Karpas-422 (cell line): ENCODE data around the gene USP34. TPM values are rescaled to one million over a fixed set of nuclear protein-coding genes. Genes with fewer than 3 reads are reported as not detected.
"Not testable (repeated sequence)": the region's sequence is repeated elsewhere in the genome, so short reads cannot be mapped to it uniquely, and the experiment has no call there.

Experiments used
- DNase-seq: peaks from one replicate; pipeline ENCODE4 v3.0.0-alpha.2; 2015
- H2AFZ ChIP-seq: fragments of 200-600 bp; sonication (generic); 2 replicates; pipeline ENCODE4 v1.6.1; 2014; ENCODE audit warnings: antibody characterized with exemption, low read length, mixed read lengths
- H3K27ac ChIP-seq: fragments of 200-600 bp; sonication (generic); 2 replicates; pipeline ENCODE4 v1.5.1; 2014; ENCODE audit warnings: mild to moderate bottlenecking, low read length, moderate library complexity
- H3K27me3 ChIP-seq: fragments of 200-600 bp; sonication (generic); 2 replicates; pipeline ENCODE4 v1.6.1; 2014; ENCODE audit warnings: low read length, mixed read lengths
- H3K36me3 ChIP-seq: fragments of 200-600 bp; sonication (generic); 2 replicates; pipeline ENCODE4 v1.6.1; 2014; ENCODE audit warnings: low read length, mixed read lengths; ENCODE audit not compliant: insufficient read depth
- H3K4me1 ChIP-seq: fragments of 200-600 bp; sonication (generic); 2 replicates; pipeline ENCODE4 v1.6.1; 2014; ENCODE audit warnings: mild to moderate bottlenecking, low read length, mixed read lengths
- H3K4me2 ChIP-seq: fragments of 200-600 bp; sonication (generic); 2 replicates; pipeline ENCODE4 v1.6.1; 2014; ENCODE audit warnings: low read length, low read depth, mild to moderate bottlenecking; ENCODE audit not compliant: poor library complexity, severe bottlenecking
- H3K4me3 ChIP-seq: fragments of 200-600 bp; sonication (generic); 2 replicates; pipeline ENCODE4 v1.5.1; 2014; ENCODE audit warnings: mild to moderate bottlenecking, antibody characterized with exemption, low read length, mixed read lengths
- H3K79me2 ChIP-seq: fragments of 200-600 bp; sonication (generic); 2 replicates; pipeline ENCODE4 v1.6.1; 2014; ENCODE audit warnings: mild to moderate bottlenecking, low read length, mixed read lengths
- H3K9ac ChIP-seq: fragments of 200-600 bp; sonication (generic); 2 replicates; pipeline ENCODE4 v1.6.0; 2014; ENCODE audit warnings: low read length
- H3K9me2 ChIP-seq: fragments of 200-600 bp; sonication (generic), shearing (Covaris generic); replicated peaks from 2 replicates; pipeline ENCODE4 v1.6.0; 2014; ENCODE audit warnings: mild to moderate bottlenecking, low read length, moderate library complexity; ENCODE audit not compliant: insufficient read depth
- H3K9me3 ChIP-seq: fragments of 300-700, 200-600 bp; sonication (generic); 2 replicates; pipeline ENCODE4 v1.6.1; 2014; ENCODE audit warnings: low read length, mixed read lengths
- H4K20me1 ChIP-seq: fragments of 200-600 bp; sonication (generic); 2 replicates; pipeline ENCODE4 v1.6.1; 2014; ENCODE audit warnings: mild to moderate bottlenecking, antibody characterized with exemption, low read length, low read depth; ENCODE audit not compliant: insufficient read depth
- total RNA-seq: library from RNA; depleted of rRNA; stranded (reverse); fragments of >200 nt; shearing (Covaris generic); gene quantifications from 2 replicates; pipeline ENCODE4 v1.2.3, GENCODE V29; 2014; ENCODE audit warnings: low replicate concordance

Gene USP34
- total RNA-seq, 1 experiment from 2014 or later: 376 TPM

DNA sequence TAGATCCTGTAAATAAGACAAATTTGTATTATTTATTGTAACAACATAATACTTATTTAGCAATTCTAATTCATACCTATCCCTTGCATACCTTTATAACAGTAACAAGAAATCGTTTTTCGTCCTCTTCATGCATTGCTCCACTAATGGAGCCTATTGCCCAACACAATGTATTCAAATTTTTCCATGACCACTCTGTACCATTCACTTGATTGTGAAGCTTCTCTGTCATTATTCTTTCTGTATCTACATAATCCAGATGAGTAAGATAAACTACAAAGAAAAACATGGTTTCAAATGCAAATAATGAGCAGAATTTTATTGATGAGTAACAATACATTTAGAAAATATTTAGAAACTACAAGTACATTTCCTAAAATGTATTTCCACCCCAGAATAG lies 21.6 kb upstream of the USP34 start:
- no peak overlapping the region for H3K4me2 ChIP-seq
- DNase-seq: no peak
- H3K4me3 ChIP-seq: no peak overlapping the region
- H3K27ac ChIP-seq: no peak overlapping the region
- no peaks in the 10 kb centered on the region for H3K27me3 ChIP-seq
- H4K20me1 ChIP-seq: peaks cover 20% of the 10 kb centered on the region; the same call in 1 of the 2 replicates
- peaks cover 76% of the 10 kb centered on the region for H3K79me2 ChIP-seq
- peaks cover 15% of the 10 kb centered on the region for H3K4me1 ChIP-seq
- peaks cover 80% of the 10 kb centered on the region for H3K36me3 ChIP-seq
- no peaks in the 10 kb centered on the region for H3K9me2 ChIP-seq
- no peak overlapping the region for H2AFZ ChIP-seq
- H3K9me3 ChIP-seq: no peaks in the 10 kb centered on the region
- no peak overlapping the region for H3K9ac ChIP-seq

DNA sequence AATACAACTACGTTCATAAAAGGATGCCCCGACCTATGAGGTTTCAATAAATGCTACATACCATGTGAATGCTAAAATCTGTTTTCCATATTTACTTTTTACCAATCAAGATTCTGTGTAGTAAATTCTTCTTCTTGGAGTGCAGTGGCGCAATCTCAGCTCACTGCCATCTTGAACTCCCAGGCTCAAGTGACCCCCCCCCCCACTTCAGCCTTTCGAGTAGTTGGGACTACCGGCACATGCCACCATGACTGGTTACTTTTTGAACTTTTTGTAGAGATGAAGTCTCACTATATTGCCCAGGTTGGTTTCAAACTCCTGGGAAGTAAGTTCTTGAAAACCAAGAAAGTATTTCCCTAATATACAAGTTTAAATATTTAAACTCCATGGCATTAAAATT lies 14.4 kb upstream of the USP34 start:
- peaks cover 70% of the 10 kb centered on the region for H3K36me3 ChIP-seq
- no peaks in the 10 kb centered on the region for H3K4me1 ChIP-seq
- H2AFZ ChIP-seq: no peak overlapping the region
- H3K4me2 ChIP-seq: no peak overlapping the region
- no peaks in the 10 kb centered on the region for H3K9me3 ChIP-seq
- no peak overlapping the region for H3K27ac ChIP-seq
- no peak overlapping the region for H3K4me3 ChIP-seq
- H3K9ac ChIP-seq: no peak overlapping the region
- no peaks in the 10 kb centered on the region for H3K27me3 ChIP-seq
- no peaks in the 10 kb centered on the region for H3K9me2 ChIP-seq
- no peak for DNase-seq
- peaks cover 19% of the 10 kb centered on the region; the same call in 1 of the 2 replicates for H4K20me1 ChIP-seq
- peaks cover 43% of the 10 kb centered on the region for H3K79me2 ChIP-seq

DNA sequence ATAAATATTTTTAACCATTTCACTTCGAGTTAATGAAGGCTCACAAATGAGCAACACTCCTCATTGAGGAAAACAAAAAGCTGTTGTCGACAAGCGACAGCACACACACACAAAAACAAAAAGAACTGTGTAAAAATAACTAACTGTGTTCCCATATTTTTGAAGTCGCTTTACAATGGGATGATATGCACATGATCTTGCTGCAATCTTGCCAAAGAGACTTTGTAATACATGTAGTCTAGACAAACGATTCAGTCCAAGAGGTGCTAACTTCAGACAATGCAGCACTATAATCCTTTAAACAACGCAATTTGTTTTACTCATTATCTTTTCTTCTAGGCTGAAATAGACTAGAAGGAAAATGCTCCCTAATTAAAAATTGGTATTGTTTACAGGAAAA lies 7.2 kb upstream of the USP34 start:
- H3K27ac ChIP-seq: no peak overlapping the region
- H2AFZ ChIP-seq: no peak overlapping the region
- no peak overlapping the region for H3K4me3 ChIP-seq
- no peaks in the 10 kb centered on the region for H3K4me1 ChIP-seq
- H3K4me2 ChIP-seq: no peak overlapping the region
- H3K9me3 ChIP-seq: no peaks in the 10 kb centered on the region
- H3K79me2 ChIP-seq: peaks cover 19% of the 10 kb centered on the region
- no peak for DNase-seq
- peaks cover 46% of the 10 kb centered on the region for H3K36me3 ChIP-seq
- no peaks in the 10 kb centered on the region for H3K9me2 ChIP-seq
- no peaks in the 10 kb centered on the region for H3K27me3 ChIP-seq
- no peak overlapping the region for H3K9ac ChIP-seq
- H4K20me1 ChIP-seq: no peaks in the 10 kb centered on the region

DNA sequence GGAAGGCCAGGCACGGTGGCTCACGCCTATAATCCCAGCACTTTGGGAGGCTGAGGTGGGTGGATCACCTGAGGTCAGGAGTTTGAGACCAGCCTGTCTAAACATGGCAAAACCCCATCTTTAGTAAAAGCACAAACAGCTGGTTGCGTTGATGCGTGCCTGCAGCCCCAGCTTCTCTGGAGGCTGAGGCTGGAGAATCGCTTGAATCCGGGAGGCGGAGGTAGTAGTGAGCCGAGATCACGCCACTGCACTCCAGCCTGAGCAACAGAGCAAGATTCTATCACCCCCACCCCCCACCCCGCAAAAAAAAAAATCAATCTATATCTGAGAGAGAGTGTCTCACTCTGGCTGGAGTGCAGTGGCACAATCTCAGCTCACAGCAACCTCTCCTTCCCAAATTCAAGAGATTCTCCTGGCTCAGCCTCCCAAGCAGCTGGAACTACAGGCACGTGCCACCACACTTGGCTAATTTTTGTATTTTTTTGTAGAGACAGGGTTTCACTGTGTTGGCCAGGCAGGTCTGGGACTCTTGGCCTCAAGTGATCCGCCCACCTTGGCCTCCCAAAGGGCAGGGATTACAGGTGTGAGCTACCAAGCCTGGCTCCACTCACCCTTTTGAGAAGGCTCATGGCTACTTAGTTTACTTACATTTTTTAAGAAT lies 6.2 kb upstream of the USP34 start:
- H2AFZ ChIP-seq, H3K9ac ChIP-seq, DNase-seq, H3K27me3 ChIP-seq, H3K9me2 ChIP-seq, H4K20me1 ChIP-seq, H3K4me2 ChIP-seq, H3K4me1 ChIP-seq, H3K27ac ChIP-seq, H3K9me3 ChIP-seq, H3K4me3 ChIP-seq: not testable (repeated sequence)
- H3K36me3 ChIP-seq: peaks cover 36% of the 10 kb centered on the region
- peaks cover 22% of the 10 kb centered on the region for H3K79me2 ChIP-seq

DNA sequence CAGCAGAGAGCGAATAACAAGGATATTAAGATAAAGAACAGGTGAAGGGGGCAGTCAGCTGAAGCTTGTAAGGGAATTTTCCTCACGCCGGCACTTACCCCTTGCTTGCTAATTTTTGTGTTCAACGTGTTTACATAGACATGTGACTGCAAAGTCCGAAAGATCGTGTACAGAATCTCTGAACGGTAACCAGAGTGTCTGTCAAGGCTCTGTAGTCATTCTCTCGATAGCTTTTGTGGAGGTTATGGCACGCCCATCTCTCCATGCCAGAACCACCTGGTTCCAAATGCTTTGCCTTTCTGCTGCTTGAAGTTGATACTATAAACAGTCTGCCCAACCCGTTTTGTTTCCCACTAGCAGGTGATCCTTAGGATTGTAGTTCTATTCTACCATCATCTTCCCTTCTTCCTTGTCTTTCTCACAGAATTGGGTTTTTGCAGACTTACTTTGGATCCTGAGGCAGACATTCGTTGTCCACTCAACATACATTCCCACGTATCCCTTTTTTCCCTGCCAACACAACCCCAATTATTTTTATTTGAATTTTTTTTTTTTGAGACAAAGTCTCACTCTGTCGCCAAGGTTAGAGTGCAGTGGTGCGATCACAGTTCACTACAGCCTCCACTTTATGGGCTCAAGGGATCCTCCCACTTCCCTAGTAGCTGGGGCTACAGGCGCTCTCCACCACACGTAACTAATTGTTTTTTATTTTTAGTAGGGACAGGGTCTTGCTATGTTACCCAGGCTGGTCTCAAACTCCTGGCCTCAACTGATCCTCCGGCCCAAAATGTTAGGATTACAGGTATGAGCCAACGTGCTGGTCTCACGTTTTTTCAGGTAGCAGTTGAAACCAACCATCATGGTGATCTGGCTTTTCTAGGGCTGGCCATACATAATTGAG lies 1.3 kb upstream of the USP34 start:
- H3K9me3 ChIP-seq: no peaks in the 10 kb centered on the region
- peak overlapping the region; percentile 80 for H3K4me3 ChIP-seq
- no peaks in the 10 kb centered on the region for H3K9me2 ChIP-seq
- peak overlapping the region; percentile 8; the same call in 1 of the 2 replicates for H2AFZ ChIP-seq
- DNase-seq: peak; percentile 81
- H3K27me3 ChIP-seq: no peaks in the 10 kb centered on the region
- H3K36me3 ChIP-seq: peaks cover 8% of the 10 kb centered on the region; the same call in 1 of the 2 replicates
- H3K9ac ChIP-seq: peak overlapping the region; percentile 81
- peaks cover 50% of the 10 kb centered on the region for H3K79me2 ChIP-seq
- H3K4me2 ChIP-seq: peak overlapping the region; percentile 90
- 0 out of 2 replicates have a peak, but pooled peaks cover 3% of the 10 kb centered on the region for H4K20me1 ChIP-seq
- H3K27ac ChIP-seq: peak overlapping the region; percentile 79
- H3K4me1 ChIP-seq: peaks cover 22% of the 10 kb centered on the region

DNA sequence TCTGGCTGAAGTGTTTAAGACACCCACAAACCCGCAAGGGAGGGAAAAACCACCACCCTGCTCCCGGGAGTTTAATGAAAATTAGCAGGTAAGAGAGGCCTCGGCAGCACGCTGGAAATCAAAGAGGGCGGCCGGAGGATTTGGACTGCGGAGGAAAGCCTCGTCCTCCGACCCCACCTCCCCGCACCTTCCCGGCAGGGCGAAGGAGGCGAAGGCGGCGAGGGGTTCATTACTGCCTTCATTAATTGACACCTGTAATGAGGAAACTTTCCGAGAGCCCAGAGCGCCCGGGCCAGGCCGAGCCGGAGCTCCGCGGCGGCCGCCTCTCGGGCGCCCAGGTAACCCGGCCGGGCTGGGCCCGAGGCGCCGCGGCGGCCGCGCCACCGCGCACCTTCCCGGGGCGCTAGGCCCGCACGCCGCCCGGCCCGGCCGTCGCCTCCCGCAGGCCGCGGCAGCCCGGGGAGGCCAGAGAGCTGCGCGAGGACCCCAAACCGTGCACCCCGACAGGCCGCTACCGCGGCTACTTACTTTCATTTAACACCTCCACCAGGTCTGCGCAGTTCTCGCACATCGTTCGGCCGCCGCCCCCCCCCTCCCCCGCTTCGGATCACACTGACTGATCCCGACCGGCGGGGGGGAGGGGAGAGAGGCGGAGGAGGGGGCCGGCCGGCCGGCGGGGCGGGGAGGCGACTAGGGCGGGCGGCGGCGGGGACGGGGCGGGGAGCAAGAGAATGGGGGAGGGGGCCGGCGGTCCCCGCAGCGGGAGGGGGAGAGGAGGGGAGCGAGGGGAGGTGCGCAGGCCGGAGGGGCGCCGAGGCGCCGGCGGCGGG lies 550 bp downstream of the USP34 start:
- no peaks in the 10 kb centered on the region for H3K27me3 ChIP-seq
- no peaks in the 10 kb centered on the region for H3K9me3 ChIP-seq
- DNase-seq: peak; percentile 93
- H3K9me2 ChIP-seq: no peaks in the 10 kb centered on the region
- H4K20me1 ChIP-seq: peaks cover 8% of the 10 kb centered on the region
- peaks cover 68% of the 10 kb centered on the region for H3K79me2 ChIP-seq
- H3K36me3 ChIP-seq: peaks cover 8% of the 10 kb centered on the region; the same call in 1 of the 2 replicates
- peak overlapping the region; percentile 80 for H3K4me3 ChIP-seq
- H2AFZ ChIP-seq: no peak overlapping the region
- peak overlapping the region; percentile 86 for H3K27ac ChIP-seq
- peak overlapping the region; percentile 64 for H3K4me2 ChIP-seq
- peak overlapping the region; percentile 88 for H3K9ac ChIP-seq
- H3K4me1 ChIP-seq: peaks cover 38% of the 10 kb centered on the region

DNA sequence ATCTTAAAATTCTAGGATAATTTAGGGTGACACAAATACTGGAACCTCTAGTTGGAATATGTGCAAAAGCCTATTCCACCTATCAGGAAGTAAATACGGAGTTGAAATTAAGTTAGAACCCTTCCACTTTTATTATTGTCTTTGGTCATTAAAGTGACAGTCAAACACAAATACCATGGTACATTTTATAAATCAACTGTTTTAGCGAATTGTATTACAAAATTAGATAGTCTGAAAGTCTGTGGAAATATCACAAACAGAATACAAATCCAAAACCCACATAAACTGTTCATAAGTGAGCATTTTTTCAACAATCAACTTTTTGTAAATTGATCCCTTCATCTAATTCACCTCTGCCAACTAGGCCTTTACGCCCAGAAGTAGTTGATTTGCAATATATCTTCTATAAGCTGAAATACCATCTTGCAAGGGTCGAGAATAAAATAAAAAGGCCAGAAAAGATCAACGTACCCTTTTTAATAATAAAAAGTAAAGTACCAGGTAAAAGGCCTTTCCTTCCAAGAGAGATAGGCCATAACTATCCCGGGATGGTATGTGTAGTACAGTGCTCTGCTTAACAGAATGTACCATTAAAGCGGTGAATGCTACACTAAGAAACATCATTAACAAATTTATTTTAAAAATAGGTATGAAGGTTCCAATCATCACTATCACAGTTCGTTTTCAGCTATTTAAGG lies 1.3 kb downstream of the USP34 start:
- Histone ChIP-seq H3K9me3 (no peaks in the 10 kb centered on the region), H3K79me2 (peaks cover 76% of the 10 kb centered on the region), H3K4me3 (peak overlapping the region; percentile 80), H3K9me2 (no peaks in the 10 kb centered on the region), H2AFZ (no peak overlapping the region), H3K27ac (peak overlapping the region; percentile 86), H3K36me3 (peaks cover 8% of the 10 kb centered on the region; the same call in 1 of the 2 replicates), H3K4me1 (peaks cover 45% of the 10 kb centered on the region), H3K4me2 (peak overlapping the region; percentile 64), H3K27me3 (no peaks in the 10 kb centered on the region), H3K9ac (peak overlapping the region; percentile 88), H4K20me1 (peaks cover 15% of the 10 kb centered on the region)
- DNase-seq: peak; percentile 69
